ENCODE results near the gene PPP1R14C.
"Not testable (repeated sequence)": the region's sequence is repeated elsewhere in the genome, so short reads cannot be mapped to it uniquely, and the experiment has no call there.

PPP1R14C gene

GRCh38 chr6:150183105-150183504 lies 40.3 kb downstream of the PPP1R14C start:
- H3K36me3 ChIP-seq: no peaks in the 10 kb centered on the region
- H3K27me3 ChIP-seq: peaks cover 7% of the 10 kb centered on the region
- no peaks in the 10 kb centered on the region for H3K9me3 ChIP-seq
- no peak overlapping the region for H3K4me3 ChIP-seq (ENCODE audit: low read depth, low read length)
- DNase-seq: no peak
- H3K4me1 ChIP-seq: no peaks in the 10 kb centered on the region
- TF ChIP-seq CTCF (IDR thresholded peaks at IDR 0.05; ENCODE audit: low read depth, low read length): no peak

- H3K36me3 ChIP-seq: no peaks in the 10 kb centered on the region
- no peaks in the 10 kb centered on the region for H3K4me1 ChIP-seq
- H3K9me3 ChIP-seq: no peaks in the 10 kb centered on the region
- no peak overlapping the region for H3K4me3 ChIP-seq (ENCODE audit: low read depth, low read length)
- no peak for DNase-seq
- no peak for TF ChIP-seq CTCF (IDR thresholded peaks at IDR 0.05; ENCODE audit: low read depth, low read length)
- H3K27me3 ChIP-seq: peaks cover 7% of the 10 kb centered on the region
Measured at GRCh38 chr6:150183966-150184365, 41.1 kb downstream of the PPP1R14C start.

GRCh38 chr6:150184850-150185731 lies 42.2 kb downstream of the PPP1R14C start:
- DNase-seq: no peak
- Histone ChIP-seq H3K27me3 (peaks cover 7% of the 10 kb centered on the region), H3K4me3 (ENCODE audit: low read depth, low read length) (no peak overlapping the region), H3K36me3 (no peaks in the 10 kb centered on the region), H3K9me3 (no peaks in the 10 kb centered on the region), H3K4me1 (no peaks in the 10 kb centered on the region)
- TF ChIP-seq CTCF (IDR thresholded peaks at IDR 0.05; ENCODE audit: low read depth, low read length): no peak

GRCh38 chr6:150185732-150186117 lies 42.9 kb downstream of the PPP1R14C start:
- H3K4me3 ChIP-seq (ENCODE audit: low read depth, low read length): no peak overlapping the region
- peaks cover 7% of the 10 kb centered on the region for H3K27me3 ChIP-seq
- no peaks in the 10 kb centered on the region for H3K9me3 ChIP-seq
- TF ChIP-seq CTCF (IDR thresholded peaks at IDR 0.05; ENCODE audit: low read depth, low read length): no peak
- no peaks in the 10 kb centered on the region for H3K36me3 ChIP-seq
- no peak for DNase-seq
- H3K4me1 ChIP-seq: no peaks in the 10 kb centered on the region

GRCh38 chr6:150186129-150186898 lies 43.5 kb downstream of the PPP1R14C start:
- DNase-seq: no peak
- Histone ChIP-seq H3K4me1 (no peaks in the 10 kb centered on the region), H3K9me3 (no peaks in the 10 kb centered on the region), H3K4me3 (ENCODE audit: low read depth, low read length) (no peak overlapping the region), H3K27me3 (peaks cover 7% of the 10 kb centered on the region), H3K36me3 (no peaks in the 10 kb centered on the region)
- TF ChIP-seq CTCF (IDR thresholded peaks at IDR 0.05; ENCODE audit: low read depth, low read length): no peak

GRCh38 chr6:150187433-150187832 lies 44.6 kb downstream of the PPP1R14C start:
- not testable (repeated sequence) for H3K4me1 ChIP-seq; DNase-seq; H3K36me3 ChIP-seq; H3K27me3 ChIP-seq; H3K4me3 ChIP-seq (ENCODE audit: low read depth, low read length); H3K9me3 ChIP-seq
